ENCODE measurements around the gene PPP1CA.

Gene PPP1CA

GRCh38 chr11:67404515-67405195 lies 3.0 kb upstream of the PPP1CA start:
- TF ChIP-seq SIN3A (IDR thresholded peaks at IDR 0.05; ENCODE audit: borderline replicate concordance, insufficient read depth, low read length) (no peak), REST (IDR thresholded peaks at IDR 0.05; ENCODE audit: insufficient read depth in 1 of 2, low read depth in 2 of 2, low read length in 2 of 2) (no peak), POLR2AphosphoS5 (IDR thresholded peaks at IDR 0.05; ENCODE audit: low read depth, low read length) (no peak), FOXP2 (optimal IDR thresholded peaks at IDR 0.05; ENCODE audit: borderline replicate concordance, extremely low read depth, extremely low read length, insufficient read depth) (no peak), TAF1 (IDR thresholded peaks at IDR 0.05; ENCODE audit: borderline replicate concordance, insufficient read depth, low read length) (no peak)

- no peak for TF ChIP-seq REST (IDR thresholded peaks at IDR 0.05; ENCODE audit: insufficient read depth in 1 of 2, low read depth in 2 of 2, low read length in 2 of 2)
- TF ChIP-seq POLR2AphosphoS5 (IDR thresholded peaks at IDR 0.05; ENCODE audit: low read depth, low read length), result no peak
- TF ChIP-seq SIN3A (IDR thresholded peaks at IDR 0.05; ENCODE audit: borderline replicate concordance, insufficient read depth, low read length), result no peak
- no peak for TF ChIP-seq FOXP2 (optimal IDR thresholded peaks at IDR 0.05; ENCODE audit: borderline replicate concordance, extremely low read depth, extremely low read length, insufficient read depth)
- TF ChIP-seq TAF1 (IDR thresholded peaks at IDR 0.05; ENCODE audit: borderline replicate concordance, insufficient read depth, low read length), result no peak
Observed at GRCh38 chr11:67400942-67401494, 640 bp downstream of the PPP1CA start.

GRCh38 chr11:67400251-67400941 lies 1.3 kb downstream of the PPP1CA start:
- no peak for TF ChIP-seq FOXP2 (optimal IDR thresholded peaks at IDR 0.05; ENCODE audit: borderline replicate concordance, extremely low read depth, extremely low read length, insufficient read depth)

- TF ChIP-seq TAF1 (IDR thresholded peaks at IDR 0.05; ENCODE audit: borderline replicate concordance, insufficient read depth, low read length) (no peak), POLR2AphosphoS5 (IDR thresholded peaks at IDR 0.05; ENCODE audit: low read depth, low read length) (0 out of 2 replicates have a peak, but pooled peaks have one; percentile 35), REST (IDR thresholded peaks at IDR 0.05; ENCODE audit: insufficient read depth in 1 of 2, low read depth in 2 of 2, low read length in 2 of 2) (no peak)
Observed at GRCh38 chr11:67398661-67399563, 2.7 kb downstream of the PPP1CA start.

GRCh38 chr11:67397986-67398660 lies 3.5 kb downstream of the PPP1CA start:
- TF ChIP-seq FOXP2 (optimal IDR thresholded peaks at IDR 0.05; ENCODE audit: borderline replicate concordance, extremely low read depth, extremely low read length, insufficient read depth), result no peak
- TF ChIP-seq POLR2AphosphoS5 (IDR thresholded peaks at IDR 0.05; ENCODE audit: low read depth, low read length), result no peak
- no peak for TF ChIP-seq SIN3A (IDR thresholded peaks at IDR 0.05; ENCODE audit: borderline replicate concordance, insufficient read depth, low read length)
- TF ChIP-seq TAF1 (IDR thresholded peaks at IDR 0.05; ENCODE audit: borderline replicate concordance, insufficient read depth, low read length), result no peak
- TF ChIP-seq REST (IDR thresholded peaks at IDR 0.05; ENCODE audit: insufficient read depth in 1 of 2, low read depth in 2 of 2, low read length in 2 of 2), result no peak

Data from PFSK-1 (cell line).